Measurements from ENCODE around the gene ABHD3.
"Not testable (repeated sequence)": the region's sequence is repeated elsewhere in the genome, so short reads cannot be mapped to it uniquely, and the experiment has no call there.

The ABHD3 gene, protein sequence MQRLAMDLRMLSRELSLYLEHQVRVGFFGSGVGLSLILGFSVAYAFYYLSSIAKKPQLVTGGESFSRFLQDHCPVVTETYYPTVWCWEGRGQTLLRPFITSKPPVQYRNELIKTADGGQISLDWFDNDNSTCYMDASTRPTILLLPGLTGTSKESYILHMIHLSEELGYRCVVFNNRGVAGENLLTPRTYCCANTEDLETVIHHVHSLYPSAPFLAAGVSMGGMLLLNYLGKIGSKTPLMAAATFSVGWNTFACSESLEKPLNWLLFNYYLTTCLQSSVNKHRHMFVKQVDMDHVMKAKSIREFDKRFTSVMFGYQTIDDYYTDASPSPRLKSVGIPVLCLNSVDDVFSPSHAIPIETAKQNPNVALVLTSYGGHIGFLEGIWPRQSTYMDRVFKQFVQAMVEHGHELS

GRCh38 chr18:21704603-21705364 is at the start of gene ABHD3:
Gene ABHD3 (minus strand): TSS chr18:21704774. CDS start chr18:21704665, 109 bp downstream.
- DNase-seq = peak; percentile 45 to 94 (median 84)

DNA sequence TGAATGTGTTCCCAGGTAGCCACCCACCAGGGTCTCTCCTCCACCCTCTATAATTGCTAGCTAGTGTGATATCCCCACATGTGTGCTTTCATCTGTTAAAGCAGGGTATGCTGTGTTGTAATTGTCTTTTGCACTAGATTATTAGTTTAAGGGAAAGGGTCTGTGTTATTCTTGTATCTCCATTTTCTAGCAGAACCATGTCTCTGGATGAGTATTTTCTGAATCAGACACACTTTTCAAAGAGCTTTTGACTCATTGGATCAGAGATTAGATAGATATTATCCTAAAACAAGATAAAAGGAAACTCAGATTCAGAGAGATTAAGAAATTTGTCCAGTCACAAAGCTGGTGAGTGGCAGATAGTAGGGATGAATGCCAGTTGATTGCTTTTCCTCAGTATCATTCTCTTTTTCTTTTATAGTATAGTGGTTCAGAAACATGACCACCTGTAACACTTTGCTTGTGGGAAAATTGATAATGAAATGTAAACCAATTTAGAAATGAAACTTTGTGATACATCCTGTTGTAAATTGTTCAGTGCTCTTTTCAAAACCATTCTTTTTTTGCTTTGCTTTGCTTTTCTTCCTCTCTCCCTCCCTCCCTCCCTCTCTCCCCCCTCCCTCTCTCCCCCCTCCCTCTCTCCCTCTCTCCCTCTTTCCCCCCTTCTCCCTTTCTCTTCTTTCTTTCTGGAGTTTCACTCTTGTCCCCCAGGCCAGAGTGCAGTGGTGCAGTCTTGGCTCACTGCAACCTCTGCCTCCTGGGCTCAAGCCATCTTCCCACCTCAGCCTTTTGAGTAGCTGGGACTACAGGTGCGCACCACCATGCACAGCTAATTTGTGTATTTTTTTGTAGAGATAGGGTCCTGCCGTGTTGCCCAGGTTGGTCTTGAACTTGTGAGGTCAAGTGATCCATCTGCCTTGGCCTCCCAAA is 43.5 kb upstream of the ABHD3 start:
- DNase-seq = no peak

DNA sequence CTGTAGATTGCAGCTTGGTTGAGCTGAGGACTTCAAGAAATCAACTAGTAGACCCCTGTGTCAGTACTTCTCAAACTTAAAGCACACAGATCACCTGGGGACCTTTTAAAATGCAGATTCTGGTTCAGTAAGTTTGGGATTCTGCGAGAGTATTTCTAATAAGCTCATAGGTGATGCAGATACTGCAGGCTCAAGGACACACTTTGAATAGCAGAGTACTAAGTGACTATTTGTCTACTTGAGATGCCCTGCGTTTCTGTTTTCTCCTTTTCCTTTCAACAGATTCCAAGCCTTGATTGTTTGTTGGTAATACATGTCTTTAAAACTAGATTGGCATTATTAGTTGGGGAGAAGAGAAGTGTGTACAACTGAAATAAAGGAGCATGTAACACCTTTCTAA is 42.7 kb upstream of the ABHD3 start:
- no peak for DNase-seq

GRCh38 chr18:21745231-21745630 is 40.7 kb upstream of the ABHD3 start:
- DNase-seq = no peak

DNA sequence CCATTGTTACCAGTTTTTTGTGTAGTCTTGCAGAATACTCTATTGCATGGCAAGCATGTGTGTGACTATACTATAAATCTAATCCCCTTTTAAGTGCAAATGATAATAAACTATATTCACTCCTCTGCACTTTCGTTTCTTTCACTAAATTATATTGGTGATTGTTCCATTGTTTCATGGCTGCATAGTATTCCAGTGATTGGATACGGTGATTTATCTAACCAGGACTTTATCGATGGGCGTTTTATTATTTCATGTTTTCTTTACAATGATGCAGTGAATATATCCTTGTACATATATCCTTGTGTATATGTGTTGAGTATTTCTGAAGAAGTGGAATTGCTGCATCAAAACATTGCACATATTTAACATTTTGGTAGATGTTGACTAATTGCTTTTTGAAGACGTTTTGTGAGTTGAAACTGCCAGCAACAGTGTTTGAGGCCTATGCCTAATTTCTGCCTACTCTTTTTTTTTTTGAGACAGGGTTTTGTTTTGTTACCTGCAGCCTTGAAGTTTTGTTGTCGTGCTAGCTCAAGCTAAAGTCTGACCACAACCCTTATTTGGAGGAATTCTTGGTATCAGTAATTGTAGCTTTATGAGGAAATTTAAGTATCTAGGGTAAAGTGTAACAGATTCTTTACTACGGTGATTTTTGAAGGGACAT is 38.7 kb upstream of the ABHD3 start:
- DNase-seq = no peak

GRCh38 chr18:21742315-21742687 is 37.7 kb upstream of the ABHD3 start:
- DNase-seq = no peak

- DNase-seq = peak in 28 of 58 donors; percentile 5 to 55 (median 37)
Observed at GRCh38 chr18:21741562-21742314, 37.2 kb upstream of the ABHD3 start.

GRCh38 chr18:21741312-21741561 is 36.7 kb upstream of the ABHD3 start:
- DNase-seq = no peak

DNA sequence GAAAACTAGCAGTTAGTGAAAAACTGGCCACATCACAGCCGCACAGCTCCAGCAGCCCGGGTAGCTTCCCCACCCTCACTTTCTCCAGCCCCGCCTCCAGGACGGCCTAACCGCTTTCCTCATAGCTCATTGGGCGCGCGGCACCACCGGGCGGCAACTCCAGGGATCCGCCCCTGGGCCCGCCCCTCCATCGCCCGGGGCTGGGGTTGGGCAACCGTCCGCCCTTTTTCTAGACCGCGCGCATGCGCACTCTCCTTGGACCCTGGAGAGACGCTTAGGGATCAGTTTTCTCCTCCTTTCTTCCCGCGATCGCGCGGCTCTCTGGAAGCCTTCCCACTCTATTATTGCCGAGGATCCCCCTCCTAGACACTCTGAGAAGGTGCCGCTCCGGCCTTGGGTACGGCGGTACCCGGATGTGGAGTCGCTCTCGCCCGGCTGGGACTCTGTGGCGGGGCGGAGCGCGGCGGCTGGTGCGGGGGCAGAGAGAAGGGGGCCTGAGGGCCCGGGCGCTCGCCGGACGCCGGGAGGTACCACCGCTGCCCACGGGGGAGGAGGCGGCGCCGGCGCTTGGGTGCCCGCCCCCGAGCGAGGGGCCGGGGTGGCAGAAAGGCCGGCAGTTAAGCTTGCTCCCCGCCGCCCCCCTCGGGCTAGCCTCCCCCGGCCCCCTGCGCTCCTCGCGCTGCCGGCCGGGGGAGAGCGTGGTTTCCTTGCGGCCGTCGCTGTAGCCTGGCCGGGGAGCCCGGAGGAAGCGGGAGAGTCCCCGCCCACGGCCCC is 36.2 kb upstream of the ABHD3 start, which contains the start of gene MIB1:
Gene MIB1 (plus strand): TSS at position 255 of the 774 bp plus-strand sequence. CDS start 792 bp downstream, outside the sequence.
- DNase-seq = peak; percentile 76 to 100 (median 98)

- peak in 1 of 58 donors; percentile 0 for DNase-seq
Observed at GRCh38 chr18:21739604-21740537, 35.3 kb upstream of the ABHD3 start.

GRCh38 chr18:21736926-21737325 is 32.4 kb upstream of the ABHD3 start:
- DNase-seq = not testable (repeated sequence)

- no peak for DNase-seq
Observed at GRCh38 chr18:21735452-21736015, 31.0 kb upstream of the ABHD3 start.

GRCh38 chr18:21733011-21733410 is 28.4 kb upstream of the ABHD3 start:
- DNase-seq = no peak

DNA sequence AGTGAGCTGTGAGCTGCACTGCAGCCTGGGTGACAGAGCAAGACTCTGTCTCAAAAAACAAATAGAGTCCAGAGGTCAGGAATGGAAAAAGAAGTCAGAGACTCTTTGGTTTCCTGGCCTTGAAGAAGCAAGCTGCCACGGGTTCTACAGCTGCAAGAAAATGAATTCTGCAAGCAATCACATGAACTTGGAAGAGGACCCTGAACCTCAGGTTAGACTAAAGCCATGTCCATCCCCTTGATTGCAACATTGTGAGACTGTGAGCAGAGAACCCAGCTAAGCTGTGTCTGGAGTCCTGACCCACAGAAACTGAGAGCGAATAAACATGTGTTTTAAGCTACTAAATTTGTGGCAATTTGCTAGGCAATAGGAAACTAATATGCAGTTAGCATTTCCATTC is 23.1 kb upstream of the ABHD3 start:
- DNase-seq = no peak

GRCh38 chr18:21725201-21725600 is 20.6 kb upstream of the ABHD3 start:
- no peak for DNase-seq

- no peak for DNase-seq
Observed at GRCh38 chr18:21722687-21723086, 18.1 kb upstream of the ABHD3 start.

DNA sequence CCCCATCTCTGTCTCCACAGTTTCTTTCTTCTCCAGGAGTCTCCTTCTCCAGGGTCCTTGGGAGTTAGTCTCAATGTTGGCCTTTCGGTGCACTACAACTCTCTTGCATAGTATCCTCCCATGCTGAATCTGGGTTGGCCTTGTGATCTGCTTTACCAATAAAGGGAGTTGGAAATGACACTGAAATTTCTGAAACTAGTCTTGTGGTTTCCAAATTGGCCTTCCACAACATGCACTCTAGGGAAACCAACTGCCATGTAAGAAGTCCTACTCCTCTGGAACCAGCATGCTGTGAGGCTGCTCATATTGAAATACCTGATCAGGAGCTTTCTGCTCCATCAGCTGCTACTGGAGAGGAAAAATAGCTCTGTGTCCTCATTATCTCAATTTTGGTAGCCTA is 9.9 kb upstream of the ABHD3 start:
- no peak for DNase-seq

DNA sequence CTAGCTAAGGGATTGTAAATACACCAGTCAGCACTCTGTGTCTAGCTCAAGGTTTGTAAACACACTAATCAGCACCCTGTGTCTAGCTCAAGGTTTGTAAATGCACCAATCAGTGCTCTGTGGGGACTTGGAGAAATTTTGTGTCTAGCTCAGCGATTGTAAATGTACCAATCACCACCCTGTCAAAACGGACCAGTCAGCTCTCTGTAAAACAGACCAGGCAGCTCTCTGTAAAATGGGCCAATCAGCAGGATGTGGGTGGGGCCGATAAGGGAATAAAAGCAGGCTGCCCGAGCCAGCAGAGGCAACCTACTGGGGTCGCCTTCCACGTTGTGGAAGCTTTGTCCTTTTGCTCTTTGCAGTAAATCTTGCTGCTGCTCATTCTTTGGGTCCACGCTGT is 2.6 kb upstream of the ABHD3 start:
- not testable (repeated sequence) for DNase-seq

Data from anterior cingulate cortex (tissue), 58 donors.